ENCODE measurements around the gene PLSCR2.
"Not testable (repeated sequence)": the region's sequence is repeated elsewhere in the genome, so short reads cannot be mapped to it uniquely, and the experiment has no call there.

PLSCR2 gene

GRCh38 chr3:146485297-146485696, 15.9 kb upstream of the PLSCR2 start:
- DNase-seq: no peak

GRCh38 chr3:146476094-146476740, 6.9 kb upstream of the PLSCR2 start:
- no peak for DNase-seq

- DNase-seq: not testable (repeated sequence)
These were observed 5.6 kb upstream of the PLSCR2 start for GRCh38 chr3:146474976-146475375.

GRCh38 chr3:146473726-146474125, 4.4 kb upstream of the PLSCR2 start:
- DNase-seq: no peak

GRCh38 chr3:146472611-146473010, 3.2 kb upstream of the PLSCR2 start:
- DNase-seq: no peak

- no peak for DNase-seq
These were observed 1.7 kb upstream of the PLSCR2 start for GRCh38 chr3:146471012-146471411.

GRCh38 chr3:146470425-146470990, 1.1 kb upstream of the PLSCR2 start:
- DNase-seq: no peak

- peak; percentile 46 for DNase-seq
These were observed 651 bp downstream of the PLSCR2 start for GRCh38 chr3:146468671-146469149.

GRCh38 chr3:146468234-146468633, 1.1 kb downstream of the PLSCR2 start:
- DNase-seq: no peak

- DNase-seq: no peak
These were observed 2.8 kb downstream of the PLSCR2 start for GRCh38 chr3:146466604-146467003.

GRCh38 chr3:146465693-146466465, 3.5 kb downstream of the PLSCR2 start:
- DNase-seq: no peak

GRCh38 chr3:146464783-146465182, 4.6 kb downstream of the PLSCR2 start:
- no peak for DNase-seq

- DNase-seq: no peak
These were observed 5.3 kb downstream of the PLSCR2 start for GRCh38 chr3:146464005-146464595.

- DNase-seq: no peak
These were observed 14.6 kb downstream of the PLSCR2 start for GRCh38 chr3:146454796-146455195.

- no peak for DNase-seq
These were observed 19.7 kb downstream of the PLSCR2 start for GRCh38 chr3:146449613-146450012.

GRCh38 chr3:146449076-146449475, 20.3 kb downstream of the PLSCR2 start:
- DNase-seq: no peak

- DNase-seq: no peak
These were observed 23.3 kb downstream of the PLSCR2 start for GRCh38 chr3:146446026-146446425.

- not testable (repeated sequence) for DNase-seq
These were observed 29.1 kb downstream of the PLSCR2 start for GRCh38 chr3:146440310-146440709.

GRCh38 chr3:146432066-146432465, 37.3 kb downstream of the PLSCR2 start:
- DNase-seq: no peak

- DNase-seq: no peak
These were observed 38.1 kb downstream of the PLSCR2 start for GRCh38 chr3:146431240-146431639.

- no peak for DNase-seq
These were observed 44.0 kb downstream of the PLSCR2 start for GRCh38 chr3:146425341-146425740.

GRCh38 chr3:146421819-146422759, 47.3 kb downstream of the PLSCR2 start:
- DNase-seq: no peak

All from DMS153 (cell line).